HepG2 (cell line): ENCODE measurements around the gene SIMC1. TPM values are rescaled to one million over a fixed set of nuclear protein-coding genes. Genes with fewer than 3 reads are reported as not detected.
A peak's percentile ranks its signal among the peaks of the same experiment; 100 is the strongest.

ENCODE experiments used
- ARNTL ChIP-seq: sonication (generic); formaldehyde crosslinking; IDR thresholded peaks from 2 replicates; pipeline ENCODE4 v1.4.0; 2020; ENCODE audit warnings: mild to moderate bottlenecking, missing genetic modification reagents
- CSRNP2 ChIP-seq: sonication (generic); formaldehyde crosslinking; conservative IDR thresholded peaks from 2 replicates; pipeline ENCODE4 v1.8.0; 2022; ENCODE audit warnings: low read depth, missing genetic modification reagents
- DZIP1 ChIP-seq: sonication (generic); formaldehyde crosslinking; IDR thresholded peaks from 2 replicates; pipeline ENCODE4 v1.5.0; 2020; ENCODE audit warnings: mild to moderate bottlenecking, missing genetic modification reagents
- EED ChIP-seq: sonication (generic); formaldehyde crosslinking; IDR thresholded peaks from 2 replicates; pipeline ENCODE4 v1.5.0; 2020; ENCODE audit warnings: mild to moderate bottlenecking, missing genetic modification reagents
- NFAT5 ChIP-seq: sonication (generic); formaldehyde crosslinking; IDR thresholded peaks from 2 replicates; pipeline ENCODE4 v1.4.0; 2020; ENCODE audit warnings: missing genetic modification reagents
- NRL ChIP-seq: sonication (generic); formaldehyde crosslinking; IDR thresholded peaks from 2 replicates; pipeline ENCODE4 v1.5.0; 2020; ENCODE audit warnings: missing genetic modification reagents, mild to moderate bottlenecking, moderate library complexity, borderline replicate concordance
- PBX2 ChIP-seq: IDR thresholded peaks from 2 replicates; pipeline ENCODE4 v1.6.1; 2016; ENCODE audit warnings: control low read depth
- ZNF274 ChIP-seq: sonication (generic); formaldehyde crosslinking; IDR thresholded peaks from 2 replicates; pipeline ENCODE4 v1.5.1; 2020; ENCODE audit warnings: mild to moderate bottlenecking, missing genetic modification reagents
- ZNF33B ChIP-seq: sonication (generic); formaldehyde crosslinking; IDR thresholded peaks from 2 replicates; pipeline ENCODE4 v1.5.1; 2020; ENCODE audit warnings: mild to moderate bottlenecking, missing genetic modification reagents
- ZNF34 ChIP-seq: sonication (generic); formaldehyde crosslinking; IDR thresholded peaks from 2 replicates; pipeline ENCODE4 v1.4.0; 2020; ENCODE audit warnings: mild to moderate bottlenecking, missing genetic modification reagents, borderline replicate concordance
- ZNF451 ChIP-seq: sonication (generic); formaldehyde crosslinking; IDR thresholded peaks from 2 replicates; pipeline ENCODE4 v1.5.0; 2020; ENCODE audit warnings: mild to moderate bottlenecking, missing genetic modification reagents
- ZNF503 ChIP-seq: sonication (generic); formaldehyde crosslinking; IDR thresholded peaks from 2 replicates; pipeline ENCODE4 v1.4.0; 2020; ENCODE audit warnings: missing genetic modification reagents
- ZNF567 ChIP-seq: sonication (generic); formaldehyde crosslinking; IDR thresholded peaks from 2 replicates; pipeline ENCODE4 v1.8.1; 2023; ENCODE audit warnings: mild to moderate bottlenecking, missing genetic modification reagents, borderline replicate concordance
- ZNF768 ChIP-seq: sonication (generic); formaldehyde crosslinking; IDR thresholded peaks from 2 replicates; pipeline ENCODE4 v1.4.0; 2020; ENCODE audit warnings: missing genetic modification reagents
- ZNF777 ChIP-seq: sonication (generic); formaldehyde crosslinking; IDR thresholded peaks from 2 replicates; pipeline ENCODE4 v1.4.0; 2020; ENCODE audit warnings: missing genetic modification reagents
- ZNF788 ChIP-seq: sonication (generic); formaldehyde crosslinking; IDR thresholded peaks from 2 replicates; pipeline ENCODE4 v1.5.0; 2020; ENCODE audit warnings: mild to moderate bottlenecking, missing genetic modification reagents, borderline replicate concordance
- polyA plus RNA-seq, 8 experiments: library from polyadenylated mRNA; depleted of rRNA in 3 of 8; stranded (reverse) in 7 of 8; unstranded in 1 of 8; fragments of >200 nt; fragmentation: Illumina TruSeq in 4 of 8; extraction: Trizol in 4 of 8; gene quantifications; 2 replicates each; pipeline versions ENCODE4 v1.2.1 to v1.2.3, GENCODE V29; 2011 to 2016; ENCODE audit warnings: low read depth in 4 of 8, missing spikeins in 1 of 8, mixed read lengths in 1 of 8; ENCODE audit not compliant: insufficient read depth in 1 of 8
- total RNA-seq, 5 experiments: library from RNA; depleted of rRNA; stranded (reverse); fragments of >200 nt; fragmentation: Illumina TruSeq; extraction: Trizol; gene quantifications; 2 replicates each; pipeline ENCODE4 v1.2.3, GENCODE V29; 2016; ENCODE audit warnings: low read depth in 1 of 5

The SIMC1 gene
- total and polyA plus RNA-seq, 2 of the 13 experiments (the other 11 are each of a cell fraction or from before 2014, with no cell fraction given), result 5.4 to 6.8 TPM

- TF ChIP-seq ZNF503 (CRISPR knock-in tag), result no peak; the same call in 1 of the 2 replicates
- peak; percentile 45; the same call in 1 of the 2 replicates for TF ChIP-seq ZNF34 (CRISPR knock-in tag)
- TF ChIP-seq NFAT5, result peak; percentile 74; the same call in 1 of the 2 replicates
- no peak for TF ChIP-seq ZNF768 (CRISPR knock-in tag)
- TF ChIP-seq NRL, result peak; percentile 64
- no peak for TF ChIP-seq PBX2 (CRISPR knock-in tag)
- peak; percentile 86; the same call in 1 of the 2 replicates for TF ChIP-seq ZNF274 (CRISPR knock-in tag)
- no peak for TF ChIP-seq ZNF451 (CRISPR knock-in tag)
- TF ChIP-seq DZIP1 (CRISPR knock-in tag), result peak; percentile 88; the same call in 1 of the 2 replicates
- TF ChIP-seq EED (CRISPR knock-in tag), result 0 out of 2 replicates have a peak, but pooled peaks have one; percentile 65
- TF ChIP-seq CSRNP2 (CRISPR knock-in tag), result no peak
- peak; percentile 44; the same call in 1 of the 2 replicates for TF ChIP-seq ARNTL
- TF ChIP-seq ZNF777 (CRISPR knock-in tag), result no peak
- TF ChIP-seq ZNF788, result no peak; the same call in 1 of the 2 replicates
- 0 out of 2 replicates have a peak, but pooled peaks have one; percentile 41 for TF ChIP-seq ZNF33B (CRISPR knock-in tag)
- no peak for TF ChIP-seq ZNF567 (CRISPR knock-in tag)
These were observed 150.4 kb downstream of the SIMC1 start, which contains the start of the genes HIGD2A and NOP16 (continued) for GRCh38 chr5:176388444-176389134.
